8988T (cell line): Measurements from ENCODE around the gene GPR34.
"Not testable (repeated sequence)": the region's sequence is repeated elsewhere in the genome, so short reads cannot be mapped to it uniquely, and the experiment has no call there.

Source experiments
- DNase-seq: peaks from one replicate; pipeline ENCODE4 v3.0.0; 2011

GPR34 gene

DNA sequence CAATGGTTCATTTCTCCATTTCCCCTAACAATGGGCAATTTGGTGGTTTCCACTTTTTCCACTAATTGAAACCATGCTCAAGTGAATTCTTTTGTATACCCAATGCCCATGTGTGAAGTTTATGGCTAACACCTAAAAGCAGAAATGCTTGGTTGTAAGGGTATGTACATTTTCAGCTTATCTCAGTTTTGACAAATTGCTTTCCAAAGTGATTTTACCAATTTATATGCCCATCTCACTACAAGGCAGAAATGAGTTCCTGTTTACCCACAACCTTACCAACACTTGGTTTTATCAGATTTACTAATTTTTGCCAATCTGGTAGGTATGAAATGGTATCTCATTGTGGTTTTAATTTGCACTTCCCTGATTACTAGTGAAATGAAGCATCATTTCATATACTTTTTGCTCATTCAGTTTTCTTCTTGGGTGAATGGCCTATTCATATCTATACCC, 14.8 kb downstream of the GPR34 start:
- DNase-seq: no peak

DNA sequence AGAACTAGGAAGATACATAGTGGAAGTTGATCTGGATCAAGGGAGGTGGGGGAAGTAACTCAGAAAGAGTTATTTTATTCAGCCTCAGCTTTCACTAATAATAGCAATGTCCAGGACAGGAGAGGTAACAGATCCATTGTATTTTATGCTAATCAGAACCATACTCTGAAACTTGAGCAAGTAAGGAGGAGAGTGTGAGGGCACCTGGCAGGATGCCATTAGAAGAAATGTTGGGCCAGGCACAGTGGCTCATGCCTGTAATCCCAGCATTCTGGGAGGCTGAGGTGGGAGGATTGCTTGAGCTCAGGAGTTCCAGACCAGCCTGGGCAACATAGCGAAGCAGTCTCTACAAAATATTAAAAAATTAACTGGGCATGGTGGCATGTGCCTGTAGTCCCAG, 16.3 kb downstream of the GPR34 start:
- DNase-seq: no peak

DNA sequence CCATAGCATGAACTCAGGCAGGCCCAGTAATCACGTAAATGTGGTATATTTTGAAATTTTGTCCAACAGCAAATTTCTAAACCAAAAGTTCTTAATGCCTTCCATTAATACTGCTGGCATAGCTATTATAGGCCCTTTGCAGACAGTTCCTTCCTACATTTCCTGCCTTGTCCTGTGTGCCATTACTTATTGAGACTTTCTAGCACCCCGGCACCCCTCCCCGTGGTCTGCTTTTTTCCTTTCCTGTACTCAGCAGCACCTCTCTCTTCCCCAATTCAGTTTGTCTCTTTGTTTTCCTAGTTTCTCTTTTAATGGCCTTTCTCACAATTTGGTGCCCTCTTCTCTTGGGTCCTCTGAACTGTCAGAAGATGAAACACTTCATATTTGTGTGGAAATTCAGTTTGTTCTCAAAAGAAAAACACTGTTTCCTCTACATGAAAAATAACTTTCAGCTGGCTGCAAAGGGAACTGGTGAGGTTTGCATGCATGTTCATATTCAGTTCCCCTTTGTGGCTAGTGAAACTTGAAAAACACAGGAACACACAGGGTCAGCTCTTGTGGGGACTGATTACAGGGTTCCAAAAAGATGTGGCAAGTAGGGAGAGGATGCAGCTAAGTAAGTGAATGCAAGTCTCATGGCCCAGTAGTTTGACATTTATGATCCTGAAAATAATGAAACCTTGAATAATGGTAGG, 17.1 kb downstream of the GPR34 start:
- no peak for DNase-seq

DNA sequence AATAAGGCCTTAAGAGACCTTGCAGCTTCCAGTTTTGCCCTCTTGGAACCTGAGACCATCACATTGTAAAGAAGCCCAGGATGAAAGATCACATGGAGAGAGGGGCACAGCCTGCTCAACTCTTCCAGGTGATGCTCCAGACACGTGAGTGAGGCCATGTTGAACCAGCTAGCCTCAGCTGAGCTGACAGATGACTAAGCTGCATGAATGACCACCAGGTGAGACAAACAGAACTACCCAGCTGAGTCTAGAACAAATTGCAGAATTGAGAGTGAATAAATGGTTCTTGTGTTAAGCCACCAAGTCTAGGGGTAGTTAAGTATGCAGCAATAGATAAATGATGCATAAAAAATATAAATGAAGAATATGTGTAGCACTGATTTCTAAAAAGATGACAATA, 18.4 kb downstream of the GPR34 start:
- no peak for DNase-seq

DNA sequence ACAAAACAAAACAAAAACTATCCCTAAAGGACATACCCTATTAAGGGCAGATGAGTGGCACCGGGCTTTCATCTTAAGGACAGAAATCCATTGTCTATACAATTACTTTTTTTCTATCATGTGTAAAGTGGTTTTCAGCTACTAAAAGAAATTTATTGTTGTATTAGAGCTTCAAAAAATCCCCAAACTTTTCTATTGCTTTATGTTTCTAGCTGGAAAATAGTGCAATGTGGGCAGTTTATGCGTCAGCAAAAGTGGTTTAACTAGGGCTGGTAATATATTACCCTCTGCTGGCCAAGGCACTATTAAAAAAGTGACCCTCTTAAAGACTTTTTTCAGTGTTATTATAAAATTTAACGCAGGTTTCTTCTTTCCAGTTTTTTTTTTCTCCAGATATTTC, 19.7 kb downstream of the GPR34 start:
- no peak for DNase-seq

DNA sequence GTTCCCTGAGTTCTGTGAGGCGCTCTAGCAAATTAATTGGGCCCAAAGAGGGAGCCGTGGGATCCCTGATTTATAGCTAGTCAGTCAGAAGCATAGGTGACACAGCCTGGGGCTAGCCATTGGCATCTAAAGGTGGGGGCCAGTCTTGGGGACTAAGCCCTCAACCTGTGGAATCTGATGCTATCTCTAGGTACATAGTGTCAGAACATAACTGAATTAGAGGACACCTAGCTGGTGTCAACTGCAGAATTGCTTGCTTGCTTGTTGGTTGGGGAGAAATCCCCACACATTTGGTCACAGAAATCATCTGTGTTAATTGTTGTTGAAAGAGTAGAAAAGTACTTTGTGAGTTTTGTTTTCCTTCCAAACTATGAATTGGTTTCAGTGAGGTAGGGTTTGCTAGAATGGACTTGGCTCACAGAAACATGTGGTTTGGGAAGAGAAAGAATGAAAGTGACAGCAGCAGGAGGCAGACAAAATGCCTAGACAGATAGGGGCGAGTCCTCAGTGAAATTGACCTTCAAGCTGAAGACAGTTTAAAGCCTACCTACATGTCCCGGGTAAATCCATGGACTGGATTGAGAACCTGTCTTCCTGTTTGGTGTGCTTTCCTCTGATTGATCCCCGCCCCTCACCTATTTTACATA, 22.4 kb downstream of the GPR34 start:
- no peak for DNase-seq

DNA sequence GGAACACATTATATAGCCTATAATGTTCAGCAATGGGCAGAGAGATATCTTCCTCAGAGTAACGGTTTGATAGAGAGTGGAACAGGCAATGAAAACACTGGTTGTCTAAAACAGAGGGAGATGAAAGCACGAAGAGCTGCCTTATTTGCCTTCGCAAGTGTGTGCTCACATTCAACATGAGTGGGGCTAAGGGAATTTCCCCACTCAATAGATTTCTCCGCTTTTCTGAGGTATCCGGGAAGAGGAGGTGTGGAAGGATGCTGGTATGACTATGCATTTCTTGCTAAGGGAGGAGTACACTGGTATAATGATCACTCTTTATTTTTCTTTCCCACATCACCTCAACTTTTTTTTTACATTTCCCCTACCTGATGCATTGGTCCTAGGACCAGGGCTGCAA, 27.4 kb downstream of the GPR34 start:
- no peak for DNase-seq

DNA sequence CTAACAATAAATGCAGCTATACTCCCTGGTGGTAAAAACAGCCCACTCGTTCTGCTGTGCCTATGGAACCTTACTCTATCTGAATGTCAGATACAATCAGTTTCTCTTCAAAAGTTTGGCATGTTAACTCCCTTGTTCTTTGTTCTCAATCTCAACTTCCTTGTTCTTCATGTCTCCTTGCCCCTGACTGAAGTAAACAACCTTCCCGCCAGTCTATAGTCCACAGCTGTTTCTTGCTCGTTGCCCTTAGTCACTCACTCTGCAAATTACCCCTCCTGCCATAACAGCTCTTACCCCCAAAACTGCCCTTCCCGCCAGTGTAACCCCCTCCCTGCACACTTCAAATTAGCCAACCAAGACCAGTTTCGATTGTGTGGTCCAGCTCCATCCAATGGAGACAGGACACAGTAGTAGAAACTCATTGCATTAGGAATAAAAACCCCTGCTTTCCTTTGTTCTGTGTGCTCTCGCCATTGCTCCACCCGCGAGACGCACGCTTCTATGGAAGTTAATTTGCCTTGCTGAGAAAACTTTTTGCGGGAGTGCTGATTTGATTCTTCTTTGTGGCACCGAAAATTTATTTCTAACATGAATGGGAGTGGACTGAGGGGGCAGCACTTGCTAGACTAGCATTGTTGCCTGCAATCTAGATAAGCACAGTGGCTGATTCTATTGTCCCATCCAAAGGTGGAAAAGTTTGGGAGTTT, 28.1 kb downstream of the GPR34 start:
- no peak for DNase-seq

DNA sequence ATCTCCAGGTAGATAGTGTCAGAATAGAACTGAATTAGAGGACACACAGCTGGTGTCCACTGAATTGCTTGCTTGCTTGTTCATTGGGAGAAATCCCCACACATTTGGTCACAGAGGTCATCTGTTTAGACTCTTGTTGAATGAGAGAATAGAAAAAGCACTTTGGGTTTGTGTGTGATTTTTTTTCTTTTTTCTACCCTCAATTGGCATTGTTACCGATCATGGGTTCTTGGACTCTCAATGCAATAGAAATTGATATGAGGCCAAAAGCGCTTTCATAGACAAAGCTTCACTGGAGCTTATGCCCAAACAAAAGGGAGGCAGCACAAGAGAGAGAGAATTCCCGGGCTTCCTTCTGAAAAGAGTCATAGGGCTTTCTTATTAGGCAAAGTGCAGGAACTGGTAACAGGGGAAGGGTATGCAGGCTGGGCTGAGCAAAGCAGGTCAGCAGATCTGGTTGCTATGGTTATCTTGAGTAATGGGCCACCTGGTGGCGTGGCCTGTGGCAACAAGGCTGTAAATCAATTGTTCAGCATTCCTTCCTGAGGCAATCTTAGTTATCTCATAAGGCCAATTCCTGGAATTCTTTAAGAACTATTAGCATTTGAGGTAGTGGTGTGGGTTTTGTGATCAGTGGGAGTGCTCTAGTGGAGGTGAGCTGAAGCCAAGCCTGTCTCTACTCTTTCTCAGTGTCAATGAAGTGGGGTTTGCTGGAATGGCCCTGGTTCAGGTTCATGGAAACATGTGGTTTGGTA, 29.9 kb downstream of the GPR34 start:
- DNase-seq: no peak

DNA sequence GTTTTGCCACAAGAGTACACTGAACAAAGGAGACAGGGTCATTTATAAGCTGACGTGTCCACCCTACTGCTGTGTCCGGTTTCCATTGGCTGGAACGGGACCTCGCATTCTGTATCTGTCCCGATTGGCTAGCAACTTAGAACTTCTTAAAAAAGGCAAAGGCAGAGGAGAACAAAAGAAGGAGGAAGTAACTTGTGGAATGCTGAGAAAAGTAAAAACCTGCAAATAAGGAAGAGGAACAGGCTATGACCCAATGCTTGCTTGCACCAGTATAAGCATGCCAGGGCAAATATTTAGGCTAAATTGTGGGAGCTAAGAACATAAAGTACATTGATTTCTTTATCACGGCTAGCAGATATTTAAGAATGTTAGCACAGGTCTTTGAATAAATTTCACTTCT, 30.8 kb downstream of the GPR34 start:
- not testable (repeated sequence) for DNase-seq

DNA sequence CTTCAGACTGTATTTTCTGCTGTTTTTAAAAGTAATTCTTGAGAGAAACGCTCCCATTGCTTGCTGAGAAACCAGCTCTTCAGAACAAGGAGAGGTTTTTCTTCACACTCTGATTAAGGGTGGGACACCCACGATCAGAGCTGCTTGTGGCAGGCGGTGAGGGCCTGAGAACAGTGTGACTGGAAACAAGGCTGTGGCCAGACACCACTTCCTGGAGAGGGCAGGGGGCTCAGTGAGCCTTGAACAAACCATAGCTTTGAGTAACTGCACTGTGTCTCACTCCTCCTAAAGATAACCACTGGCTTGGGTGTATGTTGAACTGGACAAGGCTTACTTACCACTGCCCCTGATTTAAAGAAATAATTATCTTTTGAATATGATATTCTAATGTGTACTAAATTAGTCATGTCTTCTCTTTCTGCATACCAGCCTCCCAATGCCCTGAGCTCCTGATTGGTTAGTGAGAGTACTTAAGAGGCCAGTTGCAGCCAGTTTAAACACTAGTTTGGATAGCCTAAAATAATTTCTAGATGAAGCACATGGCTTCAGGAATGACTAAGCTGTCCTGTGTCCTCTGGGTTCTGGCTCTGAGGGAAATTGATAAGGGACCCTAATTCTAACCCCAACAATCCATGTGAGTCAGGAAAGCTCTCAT, 31.5 kb downstream of the GPR34 start:
- DNase-seq: no peak

DNA sequence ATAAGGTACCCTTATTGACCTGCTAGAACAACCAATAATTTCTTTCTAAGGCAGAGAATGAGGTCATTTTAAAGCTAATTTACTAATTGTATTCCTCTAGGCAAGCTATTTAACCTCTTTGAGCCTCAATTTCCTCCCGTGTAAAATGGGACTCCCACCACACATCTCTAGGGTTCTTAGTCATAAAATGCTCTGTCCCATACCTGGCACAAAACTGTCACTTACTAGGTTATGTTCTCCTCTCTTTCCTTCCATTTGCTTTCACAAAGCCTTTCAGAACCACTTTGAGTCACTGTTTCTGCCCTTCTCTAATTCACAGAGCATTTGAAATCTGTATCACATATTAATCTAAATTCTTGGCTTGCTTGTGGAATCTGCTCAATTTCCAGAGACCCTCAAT, 32.8 kb downstream of the GPR34 start:
- no peak for DNase-seq

DNA sequence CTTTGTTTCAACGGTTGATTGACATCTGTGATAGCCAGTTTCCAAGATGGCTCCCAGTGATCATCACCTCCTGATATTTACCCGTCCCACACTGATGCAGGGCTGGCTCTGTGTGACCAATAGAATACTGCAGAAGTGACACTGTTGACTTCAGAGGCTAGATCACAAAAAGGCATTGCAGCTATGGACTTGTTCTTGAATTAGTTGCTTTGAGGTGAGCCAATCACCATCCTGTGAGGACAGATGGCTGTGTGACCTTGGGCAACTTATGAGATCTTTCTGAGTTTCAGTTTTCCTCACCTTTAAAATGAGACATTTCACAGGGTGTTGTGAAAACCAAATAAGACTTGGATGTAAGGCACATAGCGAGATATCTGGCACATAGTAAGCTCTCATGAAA, 33.4 kb downstream of the GPR34 start:
- no peak for DNase-seq

DNA sequence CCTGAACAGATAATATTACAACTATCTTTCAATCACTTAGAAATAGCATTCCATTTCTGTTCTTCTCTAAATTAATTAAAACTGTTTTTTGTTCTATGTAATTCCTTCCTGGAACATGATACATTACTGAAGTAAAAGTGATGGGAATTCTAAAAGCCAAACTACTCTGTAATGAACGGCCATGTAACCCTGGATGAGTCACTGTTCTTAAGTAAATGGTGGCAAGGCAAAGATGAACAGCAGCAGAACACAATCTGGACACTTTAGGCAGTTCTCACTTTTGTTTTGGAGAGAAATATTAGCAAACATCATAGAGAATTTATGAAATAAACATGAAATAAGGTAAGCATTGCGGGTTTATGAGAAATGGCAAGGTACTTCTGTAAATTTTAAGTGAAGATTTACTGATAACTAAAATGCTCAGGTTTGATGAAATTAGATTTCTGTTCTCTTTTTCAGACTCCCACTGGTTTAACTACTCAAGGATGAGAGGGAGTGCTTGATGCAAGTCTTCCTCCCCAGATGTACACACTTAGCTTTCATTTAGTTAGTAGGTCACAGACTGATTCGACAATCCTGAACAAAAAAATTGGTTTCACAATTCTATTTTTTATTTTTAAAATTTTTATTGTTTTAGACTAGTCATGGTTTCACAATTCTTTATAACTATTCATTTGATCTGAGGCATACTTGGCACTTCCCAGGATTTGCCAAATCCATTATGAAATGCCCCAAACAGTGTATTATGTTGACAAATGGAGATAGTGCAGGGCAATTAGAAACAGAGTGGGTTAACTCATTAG, 34.2 kb downstream of the GPR34 start:
- no peak for DNase-seq

DNA sequence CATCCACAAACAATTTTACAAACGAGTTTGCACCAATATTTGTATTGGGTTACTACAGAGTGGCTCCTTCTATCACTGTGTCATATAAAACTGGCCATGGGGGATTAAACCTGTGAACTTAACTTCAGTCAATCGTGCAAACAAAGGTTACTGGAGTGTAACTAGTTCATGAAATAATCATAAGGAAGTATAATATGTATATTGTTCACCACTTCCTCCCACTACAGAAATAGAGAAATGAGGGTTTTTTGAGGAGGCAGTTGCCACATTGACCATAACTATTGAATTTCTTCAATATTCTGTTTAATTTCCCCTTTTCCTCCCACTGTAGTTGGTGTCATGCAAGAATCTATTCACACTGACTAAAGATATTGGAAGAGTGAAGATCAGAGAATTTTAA, 35.1 kb downstream of the GPR34 start, which contains the start of gene GPR82:
Gene GPR82 (plus strand): TSS at position 356 of the 400 bp plus-strand sequence. CDS start 2,846 bp downstream, outside the sequence.
- DNase-seq: no peak

DNA sequence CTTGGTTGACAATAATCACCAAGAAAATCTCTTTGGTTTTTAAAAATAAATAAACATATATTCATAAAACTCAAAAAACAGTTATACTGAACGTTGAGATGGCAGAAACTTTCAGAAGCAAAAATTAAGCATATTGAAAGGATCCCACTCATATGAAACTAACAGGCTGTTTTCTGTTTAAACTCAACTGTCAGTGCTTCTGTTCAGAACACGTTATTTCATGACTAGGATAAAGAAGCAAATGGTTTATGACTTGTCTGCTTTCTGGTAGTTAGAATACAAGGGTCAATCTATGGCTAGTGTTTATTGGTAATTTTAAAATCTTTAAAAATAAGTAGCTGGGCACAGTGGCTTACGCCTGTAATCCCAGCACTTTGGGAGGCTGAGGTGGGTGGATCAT, 39.4 kb downstream of the GPR34 start:
- DNase-seq: no peak

DNA sequence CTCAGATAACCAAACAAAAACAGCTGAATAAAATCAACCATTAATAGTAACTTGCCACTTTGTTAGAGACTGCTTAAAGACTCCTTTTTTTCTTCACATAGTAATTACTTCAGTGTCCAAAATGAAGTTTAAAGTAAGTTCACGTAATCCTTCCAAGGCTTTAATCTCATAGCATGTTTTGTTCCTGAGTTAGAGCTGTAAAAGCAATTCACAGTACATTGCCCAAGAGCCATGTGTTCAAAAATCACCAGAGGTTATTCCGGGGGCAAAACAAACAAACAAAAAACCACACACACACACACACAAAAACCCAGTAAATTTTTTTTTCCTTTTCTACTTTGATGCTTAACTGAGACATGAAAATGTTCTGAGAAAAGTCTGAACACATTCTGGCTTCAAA, 41.3 kb downstream of the GPR34 start:
- no peak for DNase-seq

DNA sequence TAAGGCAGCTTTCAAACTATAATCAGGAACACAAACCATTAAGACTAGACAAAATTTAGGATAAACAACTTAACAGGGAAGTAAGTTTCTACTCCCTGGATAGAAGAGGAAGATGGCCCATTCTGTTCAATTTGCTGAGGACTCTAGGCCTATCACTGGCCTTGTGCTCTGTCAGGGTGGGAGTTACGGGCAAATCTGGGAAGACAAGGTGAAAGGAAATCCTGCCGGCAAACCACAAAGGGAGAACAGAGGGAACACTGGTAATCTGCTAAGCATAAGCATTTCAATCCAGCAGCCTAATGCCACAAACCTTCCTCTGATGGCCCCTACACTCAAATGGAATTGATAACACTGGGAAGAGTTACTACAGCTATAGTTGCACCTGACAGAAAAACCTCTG, 43.5 kb downstream of the GPR34 start:
- no peak for DNase-seq

DNA sequence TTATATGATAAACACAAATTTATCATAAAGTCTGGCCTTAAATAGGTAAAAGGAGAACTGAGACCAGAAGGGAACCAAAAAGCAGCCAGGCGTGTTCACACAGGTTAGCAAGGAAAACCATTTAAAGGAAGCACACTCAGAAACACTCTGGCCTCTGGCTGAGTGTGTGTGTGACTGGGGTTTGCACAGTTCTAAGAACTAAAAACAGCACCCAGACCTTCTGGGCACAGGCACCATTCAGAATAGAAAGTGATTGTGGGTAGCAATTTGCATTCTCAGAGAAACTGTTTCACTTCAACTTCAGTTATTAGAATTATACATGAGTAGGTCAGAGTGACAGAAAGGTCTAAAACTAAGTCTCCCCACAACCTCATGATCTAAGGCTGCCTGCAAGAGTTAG, 45.2 kb downstream of the GPR34 start:
- DNase-seq: no peak

DNA sequence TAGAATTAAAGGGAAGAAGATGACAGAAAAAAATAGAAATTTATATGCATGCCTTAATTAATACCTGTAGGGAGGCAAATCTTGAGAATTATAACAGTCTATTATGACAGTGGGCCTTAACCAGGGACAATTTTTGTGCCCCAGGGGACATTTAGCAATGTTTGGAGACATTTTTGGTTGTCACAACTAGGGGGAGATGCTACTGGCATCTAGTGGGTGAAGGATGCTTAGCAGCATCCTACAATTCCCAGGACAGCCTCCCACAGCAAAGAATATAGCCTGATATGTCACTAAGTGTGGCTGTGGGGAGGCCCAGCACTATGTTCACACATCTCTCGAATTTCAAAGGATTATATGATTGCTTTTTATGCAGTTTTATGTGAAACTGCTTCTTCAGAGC, 45.8 kb downstream of the GPR34 start:
- DNase-seq: no peak

DNA sequence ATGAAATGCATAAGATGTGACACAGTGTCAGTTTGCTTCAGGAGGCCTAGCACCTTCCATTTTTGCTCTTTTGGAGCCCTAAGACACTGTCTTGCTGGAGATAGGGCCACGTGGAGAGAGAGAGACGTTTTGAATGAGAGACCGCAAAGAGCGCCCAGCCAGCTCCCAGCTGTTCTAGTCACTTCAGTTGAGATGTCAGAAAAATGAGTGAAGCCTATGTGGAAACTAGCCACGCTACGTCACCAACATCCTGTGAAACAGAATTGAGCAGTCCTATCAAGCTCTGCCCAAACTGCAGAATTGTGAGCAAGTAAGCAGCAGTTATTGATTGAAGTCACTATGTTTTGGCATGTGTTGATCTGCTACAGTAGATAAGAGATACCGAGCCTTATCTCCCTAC, 48.3 kb downstream of the GPR34 start:
- no peak for DNase-seq

DNA sequence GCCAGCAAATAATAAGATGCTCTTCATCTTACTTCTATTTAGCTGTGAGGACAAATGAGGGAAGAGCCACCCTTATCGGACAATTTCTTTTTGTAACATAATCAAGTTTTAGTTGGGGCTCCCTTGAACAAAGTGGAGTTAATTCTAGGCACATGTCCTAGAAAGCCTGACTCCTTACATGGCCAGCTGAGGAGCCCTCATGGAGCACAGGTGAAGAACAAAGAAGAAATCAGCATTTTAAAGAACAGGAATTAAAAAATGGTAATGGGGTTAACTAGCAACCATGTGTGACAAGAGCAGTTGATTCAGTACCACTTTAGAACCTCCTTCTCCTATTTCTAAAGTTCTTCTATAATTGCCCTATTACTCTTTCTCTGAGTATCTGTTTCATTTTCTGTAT, 51.1 kb downstream of the GPR34 start:
- DNase-seq: no peak
